Motor neuron (in vitro differentiated cells): Measurements from ENCODE around the gene PAK1. TPM values are rescaled to one million over a fixed set of nuclear protein-coding genes. Genes with fewer than 3 reads are reported as not detected.

Source experiments
- ATAC-seq, 8 experiments: fragments of 200-7000 bp; cut with Tn5 transposase; replicated peaks in 6 of 8; 2 replicates each; pipeline ENCODE4 v1.8.0; 2021; ENCODE audit warnings: mild to moderate bottlenecking in 8 of 8, moderate library complexity in 8 of 8
- H3K27ac ChIP-seq, 2 donors: fragments of 250-450 bp; sonication (Bioruptor Pico); 2 replicates each; pipeline ENCODE4 v1.9.0; 2021; ENCODE audit warnings: antibody characterized with exemption in 2 of 2, mild to moderate bottlenecking in 2 of 2, moderate library complexity in 1 of 2
- H3K4me1 ChIP-seq, 2 donors: fragments of 250-450 bp; sonication (Bioruptor Pico); replicated peaks in 1 of 2; 2 replicates each; pipeline ENCODE4 v1.6.1; 2021; ENCODE audit warnings: antibody characterized with exemption in 2 of 2, mild to moderate bottlenecking in 2 of 2, moderate library complexity in 1 of 2
- H3K4me3 ChIP-seq, 5 donors: fragments of 250-450 bp; sonication (Bioruptor Pico); 2 replicates each; pipeline ENCODE4 v1.9.0; 2021; ENCODE audit warnings: antibody characterized with exemption in 5 of 5, mild to moderate bottlenecking in 5 of 5, moderate library complexity in 4 of 5
- WGBS, 10 experiments: fragments of 450-650 bp; shearing (Covaris generic); methylation state at CpG; one replicate each; pipeline ENCODE4 v1.0.0; 2022; 5-methylcytosine and 5-hydroxymethylcytosine counted together
- in situ Hi-C, 9 experiments: fragments of 400-800 bp; cut with MboI; loops; one replicate each; pipeline ENCODE4 v1.15.0; 2021; ENCODE audit warnings: low sequenced_read_pairs in 9 of 9, low pct_unique_long_range_greater_than_20kb in 2 of 9; ENCODE audit not compliant: unreplicated experiment in 9 of 9
- total RNA-seq, 8 experiments: library from RNA; unstranded; fragments of 300-600 nt; gene quantifications; 2 replicates each; pipeline versions ENCODE4 v1.2.3 to v1.2.4, GENCODE V29; 2022

PAK1 gene
- total RNA-seq, 8 experiments from 2014 or later = 36.6 to 108 (median 48.7) TPM

DNA sequence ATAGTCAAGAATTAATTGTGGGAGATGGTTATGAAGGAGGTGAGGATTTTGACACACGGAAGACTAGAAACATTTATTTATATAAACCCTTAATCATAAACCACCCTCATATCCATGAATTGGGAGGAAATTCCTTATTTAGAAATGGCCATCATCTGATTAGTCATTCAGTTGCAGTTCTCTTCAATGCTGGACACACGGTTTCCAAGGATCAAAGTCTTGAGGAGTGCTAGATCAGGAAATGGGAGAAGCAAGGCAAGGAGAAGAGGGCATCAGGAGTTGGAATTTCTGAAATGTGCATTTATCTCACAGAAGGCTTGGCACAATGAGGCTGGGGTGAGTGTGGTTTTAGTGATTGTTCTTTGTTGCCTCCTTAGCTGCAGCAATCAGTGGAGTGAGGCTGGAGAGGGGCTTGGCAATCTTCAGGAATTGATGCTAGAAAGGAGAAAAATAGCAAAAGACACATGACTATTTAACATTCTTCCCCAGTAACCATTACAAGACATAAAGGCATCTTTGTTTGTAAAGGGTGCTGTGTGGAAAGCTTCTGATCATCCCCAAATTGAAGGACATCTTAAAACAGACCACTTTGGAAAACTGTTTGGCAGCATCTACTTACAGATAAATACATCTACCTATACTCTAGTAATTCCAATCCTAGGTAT is 150.8 kb downstream of the PAK1 start:
- in situ Hi-C loops = no loop called here
- ATAC-seq = peak in 1 of 8 experiments; percentile 28
- no peak overlapping the region for H3K4me3 ChIP-seq
- H3K4me1 ChIP-seq = no peaks in the 10 kb centered on the region
- WGBS, 10 experiments = 14 to 100% (median 90%) methylated on average over 1 to 2 of the region's 2 CpGs; no CpG with 5 or more reads in 1 of the 10 experiments
- no peak overlapping the region for H3K27ac ChIP-seq

DNA sequence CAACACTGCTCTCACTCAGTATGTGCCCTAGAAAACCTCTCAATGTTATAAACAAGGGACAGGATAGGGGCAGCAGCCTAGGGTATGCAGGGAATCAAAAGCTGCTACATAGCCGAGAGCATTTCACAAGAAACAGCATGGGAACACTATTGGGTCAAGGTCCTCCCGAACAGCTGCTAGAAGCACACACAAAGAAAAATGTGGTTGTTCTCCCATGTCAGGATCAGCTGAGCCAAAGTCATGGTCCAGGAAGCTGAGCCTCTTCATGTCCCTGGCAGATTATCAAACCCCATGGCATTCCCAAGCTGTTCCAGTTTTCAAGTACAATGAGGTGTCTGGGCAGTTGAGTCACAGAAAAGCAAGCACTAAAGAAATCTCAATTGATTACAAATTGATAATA is 151.4 kb downstream of the PAK1 start:
- WGBS, 10 experiments = 0 to 86% (median 83%) methylated on average over 1 to 2 of the region's 2 CpGs; no CpG with 5 or more reads in 5 of the 10 experiments
- Histone ChIP-seq H3K4me3 (no peak overlapping the region), H3K27ac (no peak overlapping the region), H3K4me1 (no peaks in the 10 kb centered on the region)
- in situ Hi-C loops = no loop called here
- no peak for ATAC-seq

DNA sequence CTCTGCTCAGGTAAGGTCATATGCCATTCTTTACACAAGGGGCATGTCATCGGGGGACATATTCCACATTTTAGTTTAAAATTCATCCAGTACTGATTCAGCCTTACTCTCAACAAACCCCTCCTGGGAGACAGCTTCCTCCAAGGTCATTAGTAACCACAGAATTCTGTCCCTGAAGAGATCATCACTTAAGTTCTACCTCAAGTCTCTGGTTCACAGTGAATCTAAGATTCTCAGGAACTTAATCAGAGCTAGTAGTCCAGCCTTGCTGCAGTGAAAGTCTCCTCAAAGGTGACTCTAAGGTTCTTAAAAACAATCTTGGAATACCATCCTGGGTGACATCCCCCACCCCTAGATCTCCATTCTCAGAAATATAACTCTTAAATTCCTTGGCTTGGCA is 153.5 kb downstream of the PAK1 start:
- in situ Hi-C loops = no loop called here
- 60 to 100% (median 93%) methylated on average over 1 of the region's 1 CpG; no CpG with 5 or more reads in 6 of the 10 experiments for WGBS, 10 experiments
- Histone ChIP-seq H3K27ac (no peak overlapping the region), H3K4me1 (no peaks in the 10 kb centered on the region), H3K4me3 (no peak overlapping the region)
- ATAC-seq = no peak

DNA sequence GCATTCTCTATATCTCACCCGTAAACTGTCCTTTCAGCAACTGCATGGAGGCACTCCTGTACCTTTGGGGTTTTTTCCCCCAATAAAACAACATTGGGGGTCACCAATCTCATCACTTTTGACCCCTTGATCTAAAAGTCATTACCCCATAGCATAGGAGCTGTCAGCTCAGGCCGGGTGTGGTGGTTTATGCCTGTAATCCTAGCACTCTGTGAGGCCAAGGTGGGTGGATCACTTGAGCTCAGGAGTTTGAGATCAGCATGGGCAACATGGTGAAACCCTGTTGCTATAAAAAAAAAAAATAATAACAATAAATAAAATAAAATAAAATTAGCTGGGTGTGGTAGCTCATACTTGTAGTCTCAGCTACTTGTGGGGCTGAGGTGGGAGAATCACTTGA is 155.3 kb downstream of the PAK1 start:
- 70 to 100% (median 100%) methylated on average over 1 to 2 of the region's 2 CpGs; no CpG with 5 or more reads in 5 of the 10 experiments for WGBS, 10 experiments
- peak in 3 of 8 experiments; percentile 27 to 72 (median 56) for ATAC-seq
- no peaks in the 10 kb centered on the region for H3K4me1 ChIP-seq
- no peak overlapping the region for H3K27ac ChIP-seq
- in situ Hi-C loops = no loop called here
- no peak overlapping the region for H3K4me3 ChIP-seq

DNA sequence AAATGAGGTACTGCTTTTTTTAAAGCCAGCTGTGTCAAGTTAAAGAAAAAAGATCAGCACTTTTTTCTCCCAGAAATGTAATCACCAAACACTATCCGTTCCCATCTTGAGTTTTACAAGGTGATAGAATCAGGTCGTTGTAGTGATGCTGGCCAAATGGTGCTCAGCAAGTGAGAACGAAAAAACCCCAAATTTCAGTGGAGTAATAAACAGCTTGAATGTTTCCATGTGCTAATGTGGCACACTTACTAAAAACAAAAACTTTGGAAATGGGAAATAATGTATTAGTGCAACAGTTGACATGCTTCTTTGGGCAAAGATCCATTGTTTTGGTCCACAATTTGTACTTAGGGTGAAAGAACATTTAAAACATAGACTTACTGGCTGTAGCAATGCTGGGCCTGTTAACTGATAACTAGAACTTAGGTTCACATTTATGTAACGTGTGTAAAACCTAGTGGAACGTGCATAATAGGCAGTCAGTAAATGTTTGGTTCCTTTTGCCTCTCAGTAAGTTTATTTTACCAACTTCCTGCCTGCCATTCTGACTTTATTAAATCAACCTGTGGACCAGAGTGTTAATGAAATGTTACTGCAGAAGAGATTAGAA is 157.1 kb downstream of the PAK1 start:
- H3K27ac ChIP-seq = no peak overlapping the region
- ATAC-seq = no peak
- in situ Hi-C loops = no loop called here
- 18 to 88% (median 50%) methylated on average over 1 to 5 of the region's 5 CpGs; no CpG with 5 or more reads in 1 of the 10 experiments for WGBS, 10 experiments
- no peak overlapping the region for H3K4me3 ChIP-seq
- no peaks in the 10 kb centered on the region for H3K4me1 ChIP-seq

DNA sequence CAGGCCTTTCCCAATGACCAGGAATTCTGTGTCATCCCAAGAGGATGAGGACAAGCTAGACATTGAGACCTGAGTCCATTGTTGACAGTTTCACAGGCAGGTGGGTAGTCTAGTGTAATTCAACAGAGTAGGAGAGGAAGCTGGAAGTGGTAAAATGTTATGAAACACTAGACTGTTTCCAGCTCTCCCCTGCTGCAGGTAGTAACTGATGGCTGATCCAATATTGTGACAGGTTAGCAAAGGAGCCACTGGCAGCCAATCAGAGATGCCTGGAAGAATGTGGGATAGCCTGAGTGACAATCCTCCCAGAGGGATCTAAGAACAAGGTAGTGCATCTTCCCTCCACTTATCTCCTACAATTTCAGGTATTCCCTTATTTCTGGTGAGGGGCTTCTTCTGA is 161.8 kb downstream of the PAK1 start:
- no peak for ATAC-seq
- in situ Hi-C loops = no loop called here
- Histone ChIP-seq H3K4me1 (no peaks in the 10 kb centered on the region), H3K4me3 (no peak overlapping the region), H3K27ac (no peak overlapping the region)

DNA sequence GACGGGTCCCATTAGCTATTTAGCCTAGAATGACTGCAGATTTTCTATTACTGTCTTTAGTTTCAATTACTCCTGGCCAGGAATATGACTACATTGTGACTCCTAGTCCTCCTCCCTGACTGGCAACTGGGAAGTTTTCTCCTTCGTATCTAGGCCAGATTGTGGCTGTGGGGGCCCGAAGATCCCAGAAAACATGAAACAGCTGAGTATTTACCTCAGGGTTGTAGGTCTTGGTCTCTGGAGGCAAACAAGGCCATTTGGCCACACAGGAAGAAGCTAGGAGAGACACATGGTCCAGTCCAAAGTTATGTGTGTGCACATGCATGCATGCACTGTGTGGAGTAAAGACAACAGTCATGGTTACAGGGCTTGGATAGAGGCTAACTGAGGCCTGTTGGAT is 162.2 kb downstream of the PAK1 start:
- in situ Hi-C loops = no loop called here
- 73 to 100% (median 92%) methylated on average over 1 to 3 of the region's 3 CpGs; no CpG with 5 or more reads in 4 of the 10 experiments for WGBS, 10 experiments
- no peaks in the 10 kb centered on the region for H3K4me1 ChIP-seq

DNA sequence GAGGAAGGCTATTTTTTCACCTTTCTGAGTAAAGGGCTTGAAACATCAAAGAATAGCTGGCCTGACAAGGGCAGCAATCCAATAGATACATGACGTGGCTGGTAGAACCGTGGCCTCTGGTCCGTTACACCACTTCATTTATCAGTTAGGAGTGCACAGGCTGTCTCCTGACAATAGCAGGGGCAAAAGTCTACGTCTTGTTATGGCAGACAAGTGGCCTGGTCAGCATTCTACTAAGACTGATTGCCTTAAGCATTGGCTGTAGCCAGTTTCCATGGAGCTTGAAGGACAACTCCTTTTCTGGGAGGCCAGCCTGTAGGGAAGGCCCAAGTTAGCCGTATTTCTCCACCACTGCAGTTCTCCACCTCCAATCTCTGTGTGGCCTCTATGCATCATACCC is 163.2 kb downstream of the PAK1 start:
- Histone ChIP-seq H3K4me1 (no peaks in the 10 kb centered on the region), H3K4me3 (no peak overlapping the region), H3K27ac (no peak overlapping the region)
- in situ Hi-C loops = no loop called here
- 0 to 100% (median 71%) methylated on average over 1 to 4 of the region's 5 CpGs; no CpG with 5 or more reads in 4 of the 10 experiments for WGBS, 10 experiments
- peak in 1 of 8 experiments; percentile 15 for ATAC-seq

More for the DNA sequence above, 162.2 kb downstream of the PAK1 start:
- H3K27ac ChIP-seq = no peak overlapping the region
- no peak overlapping the region for H3K4me3 ChIP-seq
- no peak for ATAC-seq

DNA sequence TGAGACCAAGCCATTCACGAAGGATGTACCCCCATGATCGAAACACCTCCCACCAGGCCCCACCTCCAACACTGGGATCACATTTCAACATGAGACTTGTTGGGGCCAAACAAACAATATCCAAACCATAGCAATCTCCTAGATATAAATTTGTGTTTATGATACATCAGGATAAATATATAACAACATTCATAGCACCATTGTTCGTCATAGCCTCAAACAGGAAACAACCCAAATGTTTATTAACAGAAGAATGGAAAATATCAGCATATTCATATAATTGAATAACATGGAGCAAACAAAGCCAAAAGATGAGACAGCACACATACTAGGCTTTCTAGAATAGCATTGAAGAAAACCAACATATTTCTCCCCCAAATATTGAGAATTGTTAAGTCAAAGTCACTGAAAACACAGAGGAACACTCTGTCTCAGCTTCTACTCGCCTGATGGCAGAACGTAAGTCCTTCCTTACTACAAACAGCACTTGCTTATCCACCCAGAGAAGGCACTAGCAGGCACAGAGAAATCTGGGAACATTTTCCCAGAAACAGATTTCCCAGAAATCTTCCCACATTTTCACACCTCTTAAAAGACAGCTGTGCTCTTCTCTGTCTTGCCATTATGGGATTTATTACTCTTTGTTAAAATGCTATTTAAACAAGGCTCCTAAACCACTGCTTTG is 164.4 kb downstream of the PAK1 start:
- ATAC-seq = peak in 2 of 8 experiments; percentile 76 to 87
- H3K4me1 ChIP-seq = no peaks in the 10 kb centered on the region
- WGBS, 10 experiments = 11 to 100% (median 91%) methylated on average over 1 to 5 of the region's 5 CpGs
- in situ Hi-C loops = no loop called here
- no peak overlapping the region for H3K27ac ChIP-seq
- no peak overlapping the region for H3K4me3 ChIP-seq

DNA sequence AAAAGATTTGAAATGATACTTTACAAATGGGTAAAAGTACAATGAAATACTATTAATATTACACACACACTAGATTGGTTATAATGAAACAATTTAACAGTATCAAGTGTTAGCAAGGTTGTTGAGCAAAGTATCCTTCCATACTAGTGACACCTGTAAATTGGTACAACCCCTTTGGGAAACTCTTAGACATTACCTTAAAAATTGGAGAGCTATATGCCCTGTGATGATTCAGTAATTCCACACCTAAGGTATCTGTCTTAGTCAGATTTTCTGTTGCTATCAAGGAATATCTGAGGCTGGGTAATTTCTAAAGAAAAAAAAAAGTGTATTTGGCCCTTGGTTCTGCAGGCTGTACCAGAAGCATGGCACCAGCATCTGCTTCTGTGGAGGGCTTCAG is 165.1 kb downstream of the PAK1 start:
- ATAC-seq = no peak
- H3K27ac ChIP-seq = no peak overlapping the region
- in situ Hi-C loops = no loop called here

DNA sequence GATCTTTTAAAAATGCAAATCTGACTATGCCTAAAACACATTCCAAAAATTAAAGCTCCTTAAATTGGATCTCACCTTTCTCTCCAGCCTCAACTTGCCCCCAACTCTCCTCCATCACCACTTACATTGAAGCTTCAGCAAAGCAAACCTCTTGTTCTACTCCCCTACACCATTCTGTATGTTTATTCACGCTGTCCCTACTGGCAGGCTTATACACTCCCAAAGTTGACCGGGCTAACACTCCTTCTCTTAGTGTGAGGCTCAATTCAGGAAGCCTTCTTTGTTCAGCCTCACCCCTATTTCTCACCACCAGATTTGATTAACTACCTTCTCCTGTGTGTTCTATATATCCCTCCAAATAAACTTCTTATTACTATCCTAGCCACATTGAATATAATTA is 170.6 kb downstream of the PAK1 start:
- in situ Hi-C loops = no loop called here
- 56 to 100% (median 67%) methylated on average over 1 to 2 of the region's 2 CpGs; no CpG with 5 or more reads in 1 of the 10 experiments for WGBS, 10 experiments
- Histone ChIP-seq H3K4me1 (no peaks in the 10 kb centered on the region), H3K4me3 (no peak overlapping the region), H3K27ac (no peak overlapping the region)
- no peak for ATAC-seq

More for the DNA sequence above, 165.1 kb downstream of the PAK1 start:
- Histone ChIP-seq H3K4me1 (no peaks in the 10 kb centered on the region), H3K4me3 (no peak overlapping the region)

- Histone ChIP-seq H3K4me1 (no peaks in the 10 kb centered on the region), H3K4me3 (no peak overlapping the region), H3K27ac (no peak overlapping the region)
- 63 to 100% (median 82%) methylated on average over 1 to 3 of the region's 3 CpGs for WGBS, 10 experiments
- ATAC-seq = no peak
- in situ Hi-C loops = no loop called here
Observed at GRCh38 chr11:77302752-77303151, 171.1 kb downstream of the PAK1 start.

DNA sequence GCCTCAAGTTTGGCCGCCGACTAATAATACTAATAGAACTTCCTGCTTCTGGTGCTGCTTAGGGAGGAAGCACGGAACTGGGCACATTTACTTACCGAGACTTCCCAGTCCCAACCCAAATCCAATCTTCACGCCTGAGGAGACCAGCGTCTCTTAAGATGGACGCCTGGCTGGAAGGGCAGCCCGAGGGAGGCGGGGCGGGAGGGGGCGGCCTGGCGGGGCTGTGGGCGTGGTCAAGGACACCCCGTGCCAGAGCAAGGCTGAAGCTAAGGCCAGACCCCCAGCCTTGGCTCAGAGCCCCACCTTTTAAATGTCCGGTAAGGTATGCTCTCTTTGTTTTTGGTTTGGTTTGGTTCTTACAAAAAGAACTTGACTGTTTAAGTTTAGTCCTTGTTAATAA is 172.4 kb downstream of the PAK1 start, which contains the start of gene GDPD4:
GDPD4 (minus strand) TSS at position 177 of the 400 bp plus-strand sequence. CDS start 16,549 bp downstream, outside the sequence.
- no peak for ATAC-seq
- in situ Hi-C loops = no loop called here
- no peak within 1 kb of the TSS for H3K4me3 ChIP-seq
- 62 to 100% (median 88%) methylated on average over 1 to 7 of the region's 15 CpGs; no CpG with 5 or more reads in 4 of the 10 experiments for WGBS, 10 experiments
- H3K27ac ChIP-seq = no peak within 1 kb of the TSS
- no peaks in the 10 kb centered on the region for H3K4me1 ChIP-seq
